NCI-H146 treated with DMSO at 0.1 percent for 48 hours (cell line): Measurements from ENCODE around the gene RSRC2.
A peak's percentile ranks its signal among the peaks of the same experiment; 100 is the strongest.
"Not testable (repeated sequence)": the region's sequence is repeated elsewhere in the genome, so short reads cannot be mapped to it uniquely, and the experiment has no call there.

ENCODE experiments used
- DNase-seq: peaks from one replicate; lab custom pipeline; 2025; ENCODE audit not compliant: unreplicated experiment; lab: John Stamatoyannopoulos, UW

Gene RSRC2

GRCh38 chr12:122518908-122519307 is 7.8 kb downstream of the RSRC2 start:
- no peak for DNase-seq

GRCh38 chr12:122517877-122518276 is 8.9 kb downstream of the RSRC2 start:
- DNase-seq = no peak

- DNase-seq = no peak
These were observed 10.0 kb downstream of the RSRC2 start for GRCh38 chr12:122516544-122517361.

- no peak for DNase-seq
These were observed 11.5 kb downstream of the RSRC2 start for GRCh38 chr12:122515275-122515674.

DNA sequence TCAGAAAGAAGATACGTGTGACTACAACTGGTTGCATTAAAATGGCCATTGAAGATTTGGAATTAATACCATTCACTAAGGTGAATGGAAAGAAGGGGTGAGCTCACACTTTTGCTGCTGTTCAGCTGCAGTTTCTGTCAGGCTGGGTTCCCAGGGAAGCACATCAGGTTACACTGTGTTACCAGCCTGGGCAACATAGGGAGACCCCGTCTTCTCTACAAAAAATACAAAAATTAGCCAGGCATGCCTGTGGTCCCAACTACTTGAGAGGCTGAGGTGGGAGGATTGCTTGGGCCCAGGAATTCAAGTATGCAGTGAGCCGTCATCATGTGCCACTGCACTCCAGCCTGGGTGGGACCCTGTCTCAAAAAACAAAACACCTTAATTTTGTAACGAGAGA is 13.1 kb downstream of the RSRC2 start:
- DNase-seq = no peak

DNA sequence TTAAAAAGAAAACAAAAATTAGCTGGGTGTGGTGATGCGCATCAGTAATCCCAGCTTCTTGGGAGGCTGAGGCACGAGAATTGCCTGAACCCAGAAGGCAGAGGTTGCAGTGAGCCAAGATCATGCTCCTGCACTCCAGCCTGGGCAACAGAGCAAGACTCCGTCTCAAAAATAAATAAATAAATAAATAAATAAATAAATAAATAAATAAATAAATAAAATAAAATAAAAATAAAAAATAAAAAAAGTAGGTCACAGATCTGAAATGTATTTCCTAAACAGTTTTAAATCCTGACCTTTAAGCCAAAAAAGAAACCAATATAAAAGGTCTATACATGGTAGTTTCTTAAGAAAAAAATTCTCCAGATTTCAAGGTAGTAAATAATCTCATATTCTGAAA is 13.7 kb downstream of the RSRC2 start:
- not testable (repeated sequence) for DNase-seq

GRCh38 chr12:122508163-122508562 is 18.6 kb downstream of the RSRC2 start:
- no peak for DNase-seq

DNA sequence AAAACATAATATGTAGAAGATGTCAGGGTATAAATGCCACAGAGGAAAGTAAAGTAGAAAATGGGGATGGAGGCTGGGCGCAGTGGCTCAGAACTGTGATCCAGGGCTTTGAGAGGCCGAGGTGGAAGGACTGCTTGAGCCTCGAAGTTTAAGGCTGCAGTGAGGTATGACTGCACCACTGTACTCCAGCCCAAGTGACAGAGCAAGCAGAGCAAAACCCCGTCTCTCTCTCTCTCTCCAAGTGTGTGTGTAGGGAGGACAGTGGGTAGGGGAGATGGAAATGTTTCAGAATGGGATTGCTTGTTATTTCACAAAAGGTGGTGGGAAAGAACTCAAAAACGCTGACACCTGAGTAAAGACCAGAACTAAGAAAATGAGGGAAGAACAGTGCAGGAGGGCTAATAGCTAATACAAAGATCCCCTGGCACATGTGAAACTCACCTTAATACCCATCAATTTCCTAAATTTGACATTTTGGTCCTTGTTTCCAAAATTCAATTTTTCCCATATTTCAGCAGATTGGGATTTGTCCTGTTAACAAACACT is 20.3 kb downstream of the RSRC2 start:
- no peak for DNase-seq

- DNase-seq = no peak
These were observed 21.2 kb downstream of the RSRC2 start for GRCh38 chr12:122505419-122506051.

DNA sequence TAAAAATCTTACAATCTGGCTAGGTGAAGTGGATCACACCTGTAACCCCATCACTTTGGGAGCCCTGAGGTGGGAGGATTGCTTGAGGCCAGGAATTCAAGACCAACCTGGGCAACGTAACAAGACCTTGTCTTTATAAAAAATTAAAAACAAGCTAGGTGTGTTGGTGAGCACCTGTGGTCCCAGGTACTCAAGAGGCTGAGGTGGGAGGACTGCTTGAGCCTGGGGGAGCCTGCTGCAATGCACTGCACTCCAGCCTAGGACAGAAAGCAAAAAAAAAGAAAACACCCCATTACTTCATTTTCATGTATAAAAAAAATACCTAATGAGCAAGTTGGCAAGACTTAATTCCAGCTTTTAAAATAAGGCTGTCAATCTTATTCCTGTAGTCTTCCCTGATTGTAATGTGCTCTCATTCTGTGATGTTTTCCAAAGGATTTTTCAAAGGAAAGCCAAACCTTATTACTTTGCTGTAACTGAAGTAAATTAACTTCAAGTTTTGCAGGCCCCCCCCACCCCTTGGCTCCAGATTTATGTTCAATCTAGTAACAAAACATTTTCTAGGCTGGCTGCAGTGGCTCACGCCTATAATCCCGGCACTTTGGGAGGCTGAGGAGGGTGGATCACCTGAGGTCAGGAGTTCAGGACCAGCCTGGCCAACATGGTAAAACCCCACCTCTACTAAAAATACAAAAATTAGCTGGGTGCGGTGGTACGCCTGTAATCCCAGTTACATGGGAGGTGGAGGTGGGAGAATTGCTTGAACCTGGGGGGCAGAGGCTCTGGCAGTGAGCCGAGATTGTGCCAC is 22.7 kb downstream of the RSRC2 start:
- no peak for DNase-seq

- no peak for DNase-seq
These were observed 23.5 kb downstream of the RSRC2 start for GRCh38 chr12:122503147-122503751.

GRCh38 chr12:122501489-122501989 is 25.2 kb downstream of the RSRC2 start:
- no peak for DNase-seq

DNA sequence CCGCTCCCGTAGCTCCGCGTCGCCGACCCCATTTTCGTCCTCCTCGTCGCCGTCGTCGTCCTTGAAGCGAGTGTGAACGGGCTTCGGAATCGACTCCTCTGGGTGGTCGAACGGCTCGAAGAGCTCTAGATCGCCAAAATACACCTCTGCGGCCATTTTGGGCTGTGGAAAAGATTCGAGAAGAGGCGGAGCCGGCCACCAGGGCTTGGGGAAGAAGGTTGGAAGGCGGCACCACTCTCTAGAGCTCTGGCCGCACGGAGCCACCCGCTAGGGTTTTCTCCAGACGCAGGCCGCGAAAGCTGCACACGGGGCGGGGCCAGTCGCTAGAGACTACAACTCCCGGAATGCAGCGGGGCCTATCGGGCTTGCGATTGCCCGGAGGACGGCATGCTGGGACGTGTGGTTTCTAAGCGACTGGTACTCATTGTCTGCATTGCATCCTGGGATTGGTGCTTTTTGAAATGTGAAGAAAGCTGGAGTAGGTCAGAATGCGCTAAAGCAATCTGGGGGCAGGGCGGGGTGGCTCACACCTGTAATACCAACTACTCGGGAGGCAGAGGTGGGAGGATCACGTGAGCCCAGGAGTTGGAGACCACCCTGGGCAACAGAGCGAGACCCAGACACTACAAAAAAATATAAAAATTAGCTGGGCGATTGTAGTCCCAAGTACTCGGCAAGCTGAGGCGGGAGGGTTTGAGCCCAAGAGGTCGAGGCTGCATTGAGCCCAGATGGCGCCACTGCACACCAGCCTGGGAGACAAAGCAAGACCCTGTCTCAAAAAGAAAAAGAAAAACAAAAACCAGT is 25.8 kb downstream of the RSRC2 start, which contains the start of gene ZCCHC8:
TSS of gene ZCCHC8 (minus strand) at position 248 of the 804 bp plus-strand sequence. CDS start at position 156, 92 bp downstream.
- DNase-seq = peak; percentile 97

DNA sequence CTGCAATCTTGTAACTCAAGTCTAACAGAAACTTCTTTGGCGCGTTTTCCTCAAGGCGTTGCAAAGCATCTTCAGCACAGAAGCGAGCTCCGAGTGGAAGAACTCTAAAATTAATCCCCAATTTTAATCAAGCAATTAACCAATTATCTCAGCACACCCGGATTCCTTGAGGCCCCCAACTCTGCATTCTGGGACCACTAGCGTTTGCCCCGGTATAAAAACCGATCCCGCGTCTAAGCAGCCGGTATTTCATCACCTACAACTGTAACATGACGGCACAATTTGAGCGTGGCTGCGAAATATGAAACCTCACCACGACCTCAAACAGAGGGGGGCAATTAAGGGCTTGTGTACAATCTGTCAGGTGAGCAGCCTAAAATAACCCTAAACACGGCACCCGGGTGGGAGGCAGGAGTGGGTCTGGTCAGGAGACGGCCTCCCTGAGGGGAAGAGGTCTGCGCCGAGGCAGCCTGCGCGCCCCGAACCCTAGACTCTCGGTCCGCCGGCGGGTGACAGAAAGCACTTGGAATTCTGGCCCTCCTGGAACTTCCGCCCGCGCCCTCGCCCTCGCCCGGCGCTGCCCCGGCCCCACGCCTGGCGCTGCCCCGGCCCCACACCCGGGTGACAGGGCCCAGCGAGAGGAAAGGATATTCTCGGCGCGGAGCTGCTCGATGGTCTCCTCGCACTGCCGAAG is 26.6 kb downstream of the RSRC2 start:
- peak; percentile 42 for DNase-seq

- DNase-seq = no peak
These were observed 31.5 kb downstream of the RSRC2 start for GRCh38 chr12:122495258-122495657.

- not testable (repeated sequence) for DNase-seq
These were observed 33.5 kb downstream of the RSRC2 start for GRCh38 chr12:122493222-122493621.

- DNase-seq = no peak
These were observed 34.7 kb downstream of the RSRC2 start for GRCh38 chr12:122491991-122492390.

DNA sequence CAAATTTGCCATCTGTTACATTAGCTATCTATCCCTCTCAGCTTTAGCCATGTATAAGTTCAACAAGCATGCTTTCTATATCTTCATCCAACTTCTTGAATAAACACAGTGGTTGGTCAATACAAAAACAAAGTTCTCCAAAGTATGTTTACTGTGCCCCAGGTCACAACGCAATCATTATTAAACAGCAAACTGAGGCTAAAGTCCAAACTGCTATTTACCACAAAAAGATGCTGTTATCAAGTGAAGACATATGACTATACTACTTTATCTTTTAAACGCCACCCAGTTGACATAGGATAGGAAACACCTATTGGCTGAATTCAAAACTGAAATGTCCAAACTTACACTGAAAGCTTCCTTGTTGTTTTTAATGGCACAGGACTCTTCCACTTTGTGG is 37.7 kb downstream of the RSRC2 start:
- DNase-seq = no peak

- DNase-seq = not testable (repeated sequence)
These were observed 38.9 kb downstream of the RSRC2 start for GRCh38 chr12:122487807-122488206.
